CD4-positive, alpha-beta memory T cell (primary cell): ENCODE data around the gene UQCR11. TPM values are rescaled to one million over a fixed set of nuclear protein-coding genes. Genes with fewer than 3 reads are reported as not detected.
A peak's percentile ranks its signal among the peaks of the same experiment; 100 is the strongest.

Experiments
- CTCF ChIA-PET: fragments of 350-600 bp; sonication (Branson Sonifier 250); formaldehyde crosslinking; loops from one replicate; lab custom pipeline; 2021; ENCODE audit warnings: inconsistent platforms; ENCODE audit not compliant: partially characterized antibody; lab: Charles Lee
- POLR2A ChIA-PET: fragments of 350-600 bp; sonication (Branson Sonifier 250); formaldehyde crosslinking; loops from one replicate; lab custom pipeline; 2021; ENCODE audit not compliant: partially characterized antibody; lab: Charles Lee
- DNase-seq, 5 donors: peaks; one replicate each; pipeline versions ENCODE4 v3.0.0 to v3.0.0-alpha.2; 2020 to 2022; ENCODE audit warnings: mixed read lengths in 1 of 5
- H3K27ac ChIP-seq: one replicate; pipeline ENCODE4 v1.7.0; 2013; ENCODE audit warnings: low read depth, low read length
- H3K27me3 ChIP-seq: 2 replicates; pipeline ENCODE4 v1.7.0; 2013; ENCODE audit warnings: mild to moderate bottlenecking, low read length, moderate library complexity; ENCODE audit not compliant: insufficient read depth
- H3K36me3 ChIP-seq: 2 replicates; pipeline ENCODE4 v1.7.0; 2013; ENCODE audit warnings: mild to moderate bottlenecking, low read length, moderate library complexity; ENCODE audit not compliant: insufficient read depth
- H3K4me1 ChIP-seq: 2 replicates; pipeline ENCODE4 v1.7.0; 2013; ENCODE audit warnings: mild to moderate bottlenecking, low read length, moderate library complexity; ENCODE audit not compliant: insufficient read depth
- H3K4me3 ChIP-seq, 2 donors: one replicate each; pipeline ENCODE4 v1.7.0; 2013; ENCODE audit warnings: low read length in 2 of 2, mild to moderate bottlenecking in 1 of 2
- H3K9me3 ChIP-seq, 2 donors: one replicate each; pipeline ENCODE4 v1.7.0; 2013; ENCODE audit warnings: low read length in 2 of 2, control low read depth in 1 of 2; ENCODE audit not compliant: control insufficient read depth in 1 of 2
- H3K27ac Mint-ChIP-seq, 7 donors: one replicate each; pipeline ENCODE4 v1.8.0; 2020 to 2021; ENCODE audit warnings: mixed read lengths in 7 of 7, mild to moderate bottlenecking in 6 of 7, inconsistent platforms in 3 of 7, moderate library complexity in 3 of 7
- H3K27me3 Mint-ChIP-seq, 2 donors: one replicate each; pipeline ENCODE4 v1.8.0; 2020 to 2021; ENCODE audit warnings: mixed read lengths in 2 of 2
- H3K36me3 Mint-ChIP-seq, 2 donors: one replicate each; pipeline ENCODE4 v1.8.0; 2020 to 2021; ENCODE audit warnings: mixed read lengths in 2 of 2, inconsistent platforms in 1 of 2, mild to moderate bottlenecking in 1 of 2
- H3K4me1 Mint-ChIP-seq, 4 donors: one replicate each; pipeline ENCODE4 v1.8.0; 2020 to 2021; ENCODE audit warnings: mixed read lengths in 4 of 4, mild to moderate bottlenecking in 1 of 4
- H3K4me3 Mint-ChIP-seq, 8 donors: one replicate each; pipeline ENCODE4 v1.8.0; 2020 to 2021; ENCODE audit warnings: mixed read lengths in 8 of 8, mild to moderate bottlenecking in 7 of 8, moderate library complexity in 6 of 8, inconsistent platforms in 3 of 8
- H3K9me3 Mint-ChIP-seq, 8 donors: one replicate each; pipeline ENCODE4 v1.8.0; 2020 to 2021; ENCODE audit warnings: mixed read lengths in 8 of 8, mild to moderate bottlenecking in 5 of 8, inconsistent platforms in 3 of 8, moderate library complexity in 1 of 8
- intact Hi-C: fragments of 100-400 bp; cut with micrococcal nuclease; formaldehyde crosslinking; loops from one replicate; pipeline ENCODE4 v1.15.1; 2023
- polyA plus RNA-seq, 2 donors: library from polyadenylated mRNA; unstranded; fragments of 300-500 nt; fragmentation: Illumina TruSeq; gene quantifications; one replicate each; pipeline ENCODE4 v1.2.3, GENCODE V29; 2021
- total RNA-seq, 2 experiments: library from RNA; stranded (reverse); gene quantifications; one replicate each; pipeline ENCODE4 v1.2.3, GENCODE V29; 2021

The UQCR11 gene
- total and polyA plus RNA-seq, 4 experiments from 2014 or later, result 157 to 668 (median 390) TPM

- CTCF ChIA-PET, result interaction anchor here (0.5 to 2.3 kb wide), 6 partner anchors 15 to 90 kb away, joined by 3 to 6 read pairs (median 4); partner anchors contain the start of genes TCF3 and UQCR11
- peak in 3 of 5 donors; percentile 19 to 22 (median 20) for DNase-seq
- intact Hi-C loops, result loop anchor here (1.0 to 5.0 kb wide), 2 partner anchors 81 to 221 kb away; partner anchors contain the start of gene ATP8B3
- Mint-ChIP-seq H3K4me3 (peak overlapping the region; percentile 82 to 93 (median 88)), H3K9me3 (no peaks in the 10 kb centered on the region), H3K36me3 (peaks cover 0 to 8% of the 10 kb centered on the region in 2 donors), H3K4me1 (peaks cover 10 to 26% (median 16%) of the 10 kb centered on the region in 4 donors), H3K27ac (peak overlapping the region; percentile 88 to 96 (median 92)), H3K27me3 (no peaks in the 10 kb centered on the region)
- H3K27me3 ChIP-seq, result no peaks in the 10 kb centered on the region
- H3K4me3 ChIP-seq, result peak overlapping the region in 1 of 2 donors; percentile 86
- H3K9me3 ChIP-seq, result no peaks in the 10 kb centered on the region
- POLR2A ChIA-PET, result interaction anchor here (4.8 to 4.9 kb wide), 2 partner anchors 14 to 60 kb away, joined by 51 to 86 read pairs; partner anchors contain the start of genes TCF3 and UQCR11
- peaks cover 24% of the 10 kb centered on the region for H3K4me1 ChIP-seq
- H3K36me3 ChIP-seq, result no peaks in the 10 kb centered on the region
- H3K27ac ChIP-seq, result peak overlapping the region; percentile 88
These were observed 14.4 kb downstream of the UQCR11 start for GRCh38 chr19:1590641-1591397.

- Histone ChIP-seq H3K36me3 (peaks cover 3% of the 10 kb centered on the region), H3K4me3 (no peak overlapping the region), H3K27ac (no peak overlapping the region), H3K4me1 (peaks cover 16% of the 10 kb centered on the region), H3K27me3 (no peaks in the 10 kb centered on the region), H3K9me3 (no peaks in the 10 kb centered on the region)
- H3K9me3 Mint-ChIP-seq, result no peaks in the 10 kb centered on the region
- ChIA-PET CTCF (interaction anchor here (1.5 kb wide), 1 partner anchor 41 kb away, joined by 6 read pairs; no protein-coding TSS in a partner anchor), POLR2A (interaction anchor here (0.6 to 1.3 kb wide), 2 partner anchors 18 to 354 kb away, joined by 3 read pairs; partner anchors contain the start of gene UQCR11)
- peak overlapping the region in 1 of 8 donors; percentile 41 for H3K4me3 Mint-ChIP-seq
- peaks cover 0 to 7% of the 10 kb centered on the region in 2 donors for H3K36me3 Mint-ChIP-seq
- intact Hi-C loops, result no loop called here
- no peak for DNase-seq
- H3K4me1 Mint-ChIP-seq, result peaks cover 12 to 21% (median 15%) of the 10 kb centered on the region in 4 donors
- H3K27me3 Mint-ChIP-seq, result no peaks in the 10 kb centered on the region
- peak overlapping the region in 2 of 7 donors; percentile 42 to 83 for H3K27ac Mint-ChIP-seq
These were observed 17.4 kb downstream of the UQCR11 start for GRCh38 chr19:1587872-1588271.

- Histone ChIP-seq H3K27me3 (no peaks in the 10 kb centered on the region), H3K36me3 (peaks cover 15% of the 10 kb centered on the region), H3K9me3 (no peaks in the 10 kb centered on the region), H3K4me1 (peaks cover under 1% of the 10 kb centered on the region), H3K4me3 (no peak overlapping the region), H3K27ac (no peak overlapping the region)
- Mint-ChIP-seq H3K27ac (no peak overlapping the region), H3K36me3 (peaks cover 6 to 10% of the 10 kb centered on the region in 2 donors), H3K4me1 (peaks cover 0 to 9% (median 3%) of the 10 kb centered on the region in 4 donors), H3K4me3 (no peak overlapping the region), H3K9me3 (no peaks in the 10 kb centered on the region), H3K27me3 (no peaks in the 10 kb centered on the region)
- POLR2A ChIA-PET, result no interaction called here
- CTCF ChIA-PET, result no interaction called here
- no peak for DNase-seq
- intact Hi-C loops, result no loop called here
These were observed 20.1 kb downstream of the UQCR11 start for GRCh38 chr19:1585243-1585580.

- H3K27me3 Mint-ChIP-seq, result no peaks in the 10 kb centered on the region
- peak overlapping the region in 2 of 7 donors; percentile 13 to 48 for H3K27ac Mint-ChIP-seq
- no peak overlapping the region for H3K27ac ChIP-seq
- H3K9me3 ChIP-seq, result no peaks in the 10 kb centered on the region
- ChIA-PET POLR2A (no interaction called here), CTCF (no interaction called here)
- H3K27me3 ChIP-seq, result no peaks in the 10 kb centered on the region
- DNase-seq, result no peak
- no peak overlapping the region for H3K4me3 Mint-ChIP-seq
- peaks cover 10 to 12% of the 10 kb centered on the region in 2 donors for H3K36me3 Mint-ChIP-seq
- intact Hi-C loops, result no loop called here
- H3K4me1 Mint-ChIP-seq, result peaks cover 0 to 7% (median 2%) of the 10 kb centered on the region in 4 donors
- H3K4me1 ChIP-seq, result no peaks in the 10 kb centered on the region
- no peaks in the 10 kb centered on the region for H3K9me3 Mint-ChIP-seq
- no peak overlapping the region for H3K4me3 ChIP-seq
- H3K36me3 ChIP-seq, result peaks cover 15% of the 10 kb centered on the region
These were observed 20.6 kb downstream of the UQCR11 start for GRCh38 chr19:1584500-1585242.

GRCh38 chr19:1582201-1582600, 23.1 kb downstream of the UQCR11 start:
- Histone ChIP-seq H3K36me3 (peaks cover 15% of the 10 kb centered on the region), H3K4me1 (no peaks in the 10 kb centered on the region), H3K27me3 (no peaks in the 10 kb centered on the region), H3K9me3 (no peaks in the 10 kb centered on the region), H3K4me3 (no peak overlapping the region), H3K27ac (no peak overlapping the region)
- H3K4me3 Mint-ChIP-seq, result no peak overlapping the region
- intact Hi-C loops, result no loop called here
- DNase-seq, result no peak
- H3K4me1 Mint-ChIP-seq, result peaks cover 0 to 5% (median 1%) of the 10 kb centered on the region in 4 donors
- POLR2A ChIA-PET, result interaction anchor here (0.5 to 0.9 kb wide), 2 partner anchors 11 to 57 kb away, joined by 3 read pairs; partner anchors contain the start of gene MBD3
- CTCF ChIA-PET, result no interaction called here
- H3K27ac Mint-ChIP-seq, result no peak overlapping the region
- H3K27me3 Mint-ChIP-seq, result no peaks in the 10 kb centered on the region
- peaks cover 10 to 17% of the 10 kb centered on the region in 2 donors for H3K36me3 Mint-ChIP-seq
- H3K9me3 Mint-ChIP-seq, result no peaks in the 10 kb centered on the region

GRCh38 chr19:1580957-1581356, 24.3 kb downstream of the UQCR11 start:
- DNase-seq, result no peak
- no peaks in the 10 kb centered on the region for H3K4me1 ChIP-seq
- ChIA-PET POLR2A (no interaction called here), CTCF (no interaction called here)
- Mint-ChIP-seq H3K27me3 (no peaks in the 10 kb centered on the region), H3K4me3 (no peak overlapping the region), H3K9me3 (no peaks in the 10 kb centered on the region), H3K27ac (no peak overlapping the region), H3K36me3 (peaks cover 10 to 16% of the 10 kb centered on the region in 2 donors), H3K4me1 (peaks cover 0 to 4% (median 1%) of the 10 kb centered on the region in 4 donors)
- H3K27ac ChIP-seq, result no peak overlapping the region
- H3K27me3 ChIP-seq, result no peaks in the 10 kb centered on the region
- H3K4me3 ChIP-seq, result no peak overlapping the region
- intact Hi-C loops, result no loop called here
- no peaks in the 10 kb centered on the region for H3K9me3 ChIP-seq
- H3K36me3 ChIP-seq, result peaks cover 15% of the 10 kb centered on the region

GRCh38 chr19:1580382-1580781, 24.9 kb downstream of the UQCR11 start:
- Histone ChIP-seq H3K4me1 (no peaks in the 10 kb centered on the region), H3K4me3 (no peak overlapping the region), H3K9me3 (no peaks in the 10 kb centered on the region), H3K27me3 (no peaks in the 10 kb centered on the region), H3K36me3 (peaks cover 15% of the 10 kb centered on the region), H3K27ac (no peak overlapping the region)
- CTCF ChIA-PET, result no interaction called here
- no peaks in the 10 kb centered on the region for H3K27me3 Mint-ChIP-seq
- DNase-seq, result no peak
- no peak overlapping the region for H3K4me3 Mint-ChIP-seq
- H3K36me3 Mint-ChIP-seq, result peaks cover 10 to 18% of the 10 kb centered on the region in 2 donors
- no peak overlapping the region for H3K27ac Mint-ChIP-seq
- H3K9me3 Mint-ChIP-seq, result no peaks in the 10 kb centered on the region
- intact Hi-C loops, result no loop called here
- H3K4me1 Mint-ChIP-seq, result peaks cover 0 to 2% (median under 1%) of the 10 kb centered on the region in 4 donors
- POLR2A ChIA-PET, result no interaction called here
